NOMO-1 treated with dmso at 0.1 percent for 144 hours (cell line): ENCODE results near the gene CCDC78.

Source experiments
- DNase-seq: peaks from one replicate; lab custom pipeline; 2025; ENCODE audit not compliant: unreplicated experiment; lab: John Stamatoyannopoulos, UW

CCDC78 gene

GRCh38 chr16:740459-740763 is 14.2 kb upstream of the CCDC78 start:
- DNase-seq: no peak

GRCh38 chr16:739560-740458 is 13.6 kb upstream of the CCDC78 start:
- DNase-seq: no peak

GRCh38 chr16:736936-737481 is 10.8 kb upstream of the CCDC78 start:
- DNase-seq: no peak

- no peak for DNase-seq
These were observed 9.8 kb upstream of the CCDC78 start for GRCh38 chr16:735982-736453.

GRCh38 chr16:734981-735881 is 9.0 kb upstream of the CCDC78 start:
- no peak for DNase-seq

GRCh38 chr16:734208-734980 is 8.2 kb upstream of the CCDC78 start:
- DNase-seq: no peak

- DNase-seq: no peak
These were observed 7.4 kb upstream of the CCDC78 start for GRCh38 chr16:733382-734207.

GRCh38 chr16:732936-733335 is 6.7 kb upstream of the CCDC78 start:
- DNase-seq: no peak

GRCh38 chr16:732332-732731 is 6.1 kb upstream of the CCDC78 start:
- DNase-seq: no peak

GRCh38 chr16:730666-731509 is 4.6 kb upstream of the CCDC78 start:
- DNase-seq: no peak

GRCh38 chr16:729768-730665 is 3.8 kb upstream of the CCDC78 start:
- no peak for DNase-seq

- no peak for DNase-seq
These were observed 2.9 kb upstream of the CCDC78 start for GRCh38 chr16:728890-729744.

GRCh38 chr16:728131-728889 is 2.1 kb upstream of the CCDC78 start:
- DNase-seq: peak; percentile 50

- DNase-seq: no peak
These were observed 1.2 kb upstream of the CCDC78 start for GRCh38 chr16:727291-727977.

- DNase-seq: no peak
These were observed 130 bp downstream of the CCDC78 start for GRCh38 chr16:726188-726437.

GRCh38 chr16:725463-726187 is 618 bp downstream of the CCDC78 start:
- DNase-seq: no peak
